ENCODE measurements around the gene SLC25A39. TPM values are rescaled to one million over a fixed set of nuclear protein-coding genes. Genes with fewer than 3 reads are reported as not detected.

SLC25A39 gene
- total and polyA plus RNA-seq, 9 of the 15 experiments (the other 6 are each of a cell fraction or from before 2014, with no cell fraction given): 4.8 to 267 (median 140) TPM

DNA sequence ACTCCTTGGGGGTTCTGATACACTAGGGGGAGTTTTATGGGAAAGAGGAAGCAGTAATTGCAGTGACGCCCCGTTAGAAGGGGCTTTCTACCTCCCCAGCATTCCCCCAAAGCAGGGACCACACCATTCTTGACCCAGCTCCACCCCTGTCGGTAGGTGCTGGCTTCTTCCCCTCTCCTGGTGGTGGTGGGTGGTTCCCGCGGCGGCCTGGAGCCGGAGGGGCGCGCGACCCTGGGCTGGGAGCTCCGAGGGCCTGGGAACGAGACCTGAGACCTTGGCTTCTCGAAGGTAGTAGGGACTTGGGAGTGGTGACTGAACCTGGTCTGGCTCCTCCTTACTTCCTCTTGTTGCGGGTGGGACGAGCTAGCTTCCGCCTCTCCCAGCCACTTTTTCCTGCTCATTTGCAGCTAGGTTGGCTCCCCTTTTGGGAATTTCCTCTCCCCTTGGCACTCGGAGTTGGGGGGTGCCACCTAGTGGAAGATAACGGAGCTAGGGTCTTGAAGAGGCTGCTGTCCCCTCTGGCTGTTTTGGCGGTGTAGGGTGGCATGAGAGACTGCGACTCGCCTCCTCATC is 20.9 kb upstream of the SLC25A39 start:
- ATAC-seq: peak; percentile 58
- Histone ChIP-seq H3K36me3 (ENCODE audit: control insufficient read depth, insufficient read depth, low read length) (no peaks in the 10 kb centered on the region), H4K20me1 (replicated peaks; ENCODE audit: control insufficient read depth, insufficient read depth, low read length) (0 out of 2 replicates have a peak, but pooled peaks cover 4% of the 10 kb centered on the region), H3K4me3 (peak overlapping the region; percentile 65), H3K4me2 (ENCODE audit: insufficient read depth, low read length) (peak overlapping the region; percentile 98), H3K9me1 (ENCODE audit: control insufficient read depth, insufficient read depth, low read length) (no peaks in the 10 kb centered on the region), H3K9me3 (replicated peaks; ENCODE audit: control insufficient read depth, insufficient read depth, low read depth, low read length) (no peaks in the 10 kb centered on the region), H3K79me2 (ENCODE audit: control insufficient read depth, insufficient read depth, low read length) (no peaks in the 10 kb centered on the region), H3K4me1 (replicated peaks in 1 of 2; ENCODE audit: control insufficient read depth in 2 of 2, insufficient read depth in 2 of 2, low read length in 2 of 2) (peaks cover 10 to 36% of the 10 kb centered on the region in 2 experiments; a peak in 3 of 5 replicates), H3K9ac (ENCODE audit: insufficient read depth in 1 of 2, low read depth in 2 of 2, low read length in 2 of 2) (peak overlapping the region; percentile 76 to 91), H3K27me3 (ENCODE audit: control insufficient read depth in 2 of 2, insufficient read depth in 2 of 2, low read length in 2 of 2) (no peaks in the 10 kb centered on the region; a peak in 1 of 5 replicates), H3K27ac (ENCODE audit: extremely low read depth, low read depth, low read length) (peak overlapping the region; percentile 44), H2AFZ (ENCODE audit: low read depth, low read length) (peak overlapping the region; percentile 80)
- DNase-seq (ENCODE audit: extremely low read depth in 1 of 4, low spot score in 3 of 4): peak; percentile 55 to 64 (median 58)
- POLR2A ChIA-PET: interaction anchor here (0.6 to 2.7 kb wide), 12 partner anchors 11 to 222 kb away, joined by 3 to 8 read pairs (median 3); partner anchors contain the start of gene HDAC5
- in situ Hi-C loops (cut with MboI) (loop anchor here (25.0 kb wide), 1 partner anchor 408 kb away; the partner anchor contains the start of gene PPY), intact Hi-C loops (cut with micrococcal nuclease) (loop anchor here (1.0 kb wide), 2 partner anchors 135 to 147 kb away; no protein-coding TSS in a partner anchor)
- CTCF ChIA-PET (ENCODE audit: low intra/inter-chr PET ratio): interaction anchor here (0.5 to 3.5 kb wide), 3 partner anchors 14 to 425 kb away, joined by 3 to 36 read pairs (median 3); no protein-coding TSS in a partner anchor
- BruUV-seq (replicated peaks): TSS peak; percentile 84
- FAIRE-seq: peak; percentile 48
- WGBS (ENCODE audit: insufficient coverage, low coverage, missing lambda C conversion rate): 9% methylated on average over 21 of the region's 21 CpGs
- TF ChIP-seq, protein P1, sequence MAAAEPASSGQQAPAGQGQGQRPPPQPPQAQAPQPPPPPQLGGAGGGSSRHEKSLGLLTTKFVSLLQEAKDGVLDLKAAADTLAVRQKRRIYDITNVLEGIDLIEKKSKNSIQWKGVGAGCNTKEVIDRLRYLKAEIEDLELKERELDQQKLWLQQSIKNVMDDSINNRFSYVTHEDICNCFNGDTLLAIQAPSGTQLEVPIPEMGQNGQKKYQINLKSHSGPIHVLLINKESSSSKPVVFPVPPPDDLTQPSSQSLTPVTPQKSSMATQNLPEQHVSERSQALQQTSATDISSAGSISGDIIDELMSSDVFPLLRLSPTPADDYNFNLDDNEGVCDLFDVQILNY (CRISPR knock-in tag; IDR thresholded peaks at IDR 0.05): 0 out of 2 replicates have a peak, but pooled peaks have one; percentile 46
- TF ChIP-seq NFXL1 (CRISPR knock-in tag; IDR thresholded peaks at IDR 0.05) (no peak), CTCFL (IDR thresholded peaks at IDR 0.05; ENCODE audit: borderline replicate concordance, insufficient read depth, low read depth, low read length, poor library complexity, severe bottlenecking) (peak; percentile 49), TRIM28 (IDR thresholded peaks at IDR 0.05) (no peak), STAG1 (CRISPR knock-in tag; IDR thresholded peaks at IDR 0.05; ENCODE audit: borderline replicate concordance) (no peak), ZNF707 (CRISPR knock-in tag; conservative IDR thresholded peaks at IDR 0.05) (no peak), SAP30 (IDR thresholded peaks at IDR 0.05; ENCODE audit: borderline replicate concordance, insufficient read depth, low read depth, low read length, poor library complexity, severe bottlenecking) (peak; percentile 26), CREB1 (IDR thresholded peaks at IDR 0.05) (no peak), CREB1 (CRISPR knock-in tag; IDR thresholded peaks at IDR 0.05) (no peak), PTBP1 (IDR thresholded peaks at IDR 0.05; ENCODE audit: low read depth, low read length) (no peak), FOXJ3 (CRISPR knock-in tag; IDR thresholded peaks at IDR 0.05) (no peak), GABPB2 (CRISPR knock-in tag; conservative IDR thresholded peaks at IDR 0.05) (no peak), ZNF507 (tag; conservative IDR thresholded peaks at IDR 0.05) (no peak)
- TF ChIP-seq, protein P2, sequence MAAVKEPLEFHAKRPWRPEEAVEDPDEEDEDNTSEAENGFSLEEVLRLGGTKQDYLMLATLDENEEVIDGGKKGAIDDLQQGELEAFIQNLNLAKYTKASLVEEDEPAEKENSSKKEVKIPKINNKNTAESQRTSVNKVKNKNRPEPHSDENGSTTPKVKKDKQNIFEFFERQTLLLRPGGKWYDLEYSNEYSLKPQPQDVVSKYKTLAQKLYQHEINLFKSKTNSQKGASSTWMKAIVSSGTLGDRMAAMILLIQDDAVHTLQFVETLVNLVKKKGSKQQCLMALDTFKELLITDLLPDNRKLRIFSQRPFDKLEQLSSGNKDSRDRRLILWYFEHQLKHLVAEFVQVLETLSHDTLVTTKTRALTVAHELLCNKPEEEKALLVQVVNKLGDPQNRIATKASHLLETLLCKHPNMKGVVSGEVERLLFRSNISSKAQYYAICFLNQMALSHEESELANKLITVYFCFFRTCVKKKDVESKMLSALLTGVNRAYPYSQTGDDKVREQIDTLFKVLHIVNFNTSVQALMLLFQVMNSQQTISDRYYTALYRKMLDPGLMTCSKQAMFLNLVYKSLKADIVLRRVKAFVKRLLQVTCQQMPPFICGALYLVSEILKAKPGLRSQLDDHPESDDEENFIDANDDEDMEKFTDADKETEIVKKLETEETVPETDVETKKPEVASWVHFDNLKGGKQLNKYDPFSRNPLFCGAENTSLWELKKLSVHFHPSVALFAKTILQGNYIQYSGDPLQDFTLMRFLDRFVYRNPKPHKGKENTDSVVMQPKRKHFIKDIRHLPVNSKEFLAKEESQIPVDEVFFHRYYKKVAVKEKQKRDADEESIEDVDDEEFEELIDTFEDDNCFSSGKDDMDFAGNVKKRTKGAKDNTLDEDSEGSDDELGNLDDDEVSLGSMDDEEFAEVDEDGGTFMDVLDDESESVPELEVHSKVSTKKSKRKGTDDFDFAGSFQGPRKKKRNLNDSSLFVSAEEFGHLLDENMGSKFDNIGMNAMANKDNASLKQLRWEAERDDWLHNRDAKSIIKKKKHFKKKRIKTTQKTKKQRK (IDR thresholded peaks at IDR 0.05; ENCODE audit: borderline replicate concordance, low read depth, low read length): no peak
- TF ChIP-seq, protein P3, sequence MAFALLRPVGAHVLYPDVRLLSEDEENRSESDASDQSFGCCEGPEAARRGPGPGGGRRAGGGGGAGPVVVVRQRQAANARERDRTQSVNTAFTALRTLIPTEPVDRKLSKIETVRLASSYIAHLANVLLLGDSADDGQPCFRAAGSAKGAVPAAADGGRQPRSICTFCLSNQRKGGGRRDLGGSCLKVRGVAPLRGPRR (CRISPR knock-in tag; IDR thresholded peaks at IDR 0.05): no peak
